CD4-positive, alpha-beta T cell treated with Interleukin-2 at 100 ng/mL for 4 hours (primary cell): ENCODE results near the gene ST3GAL5.
"Not testable (repeated sequence)": the region's sequence is repeated elsewhere in the genome, so short reads cannot be mapped to it uniquely, and the experiment has no call there.

Experiments
- DNase-seq: peaks from one replicate; pipeline ENCODE4 v3.0.0-alpha.2; 2020; ENCODE audit warnings: low spot score

The ST3GAL5 gene

DNA sequence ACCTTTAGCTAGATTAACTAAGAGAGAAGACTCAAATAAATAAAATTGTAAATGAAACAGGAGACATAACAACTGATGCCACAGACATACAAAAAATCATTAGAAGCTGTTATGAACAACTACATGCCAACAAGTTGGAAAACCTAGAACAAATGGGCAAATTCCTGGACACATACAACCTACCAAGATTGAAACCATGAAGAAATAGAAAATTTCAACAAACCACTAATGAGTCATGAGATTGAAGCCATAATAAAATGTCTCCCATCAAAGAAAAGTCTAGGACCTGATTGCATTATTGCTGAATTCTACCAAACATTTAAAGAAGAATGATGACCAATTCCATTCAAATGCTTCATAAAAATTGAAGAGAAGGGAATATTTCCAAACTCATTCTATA lies 54.3 kb downstream of the ST3GAL5 start:
- no peak for DNase-seq

DNA sequence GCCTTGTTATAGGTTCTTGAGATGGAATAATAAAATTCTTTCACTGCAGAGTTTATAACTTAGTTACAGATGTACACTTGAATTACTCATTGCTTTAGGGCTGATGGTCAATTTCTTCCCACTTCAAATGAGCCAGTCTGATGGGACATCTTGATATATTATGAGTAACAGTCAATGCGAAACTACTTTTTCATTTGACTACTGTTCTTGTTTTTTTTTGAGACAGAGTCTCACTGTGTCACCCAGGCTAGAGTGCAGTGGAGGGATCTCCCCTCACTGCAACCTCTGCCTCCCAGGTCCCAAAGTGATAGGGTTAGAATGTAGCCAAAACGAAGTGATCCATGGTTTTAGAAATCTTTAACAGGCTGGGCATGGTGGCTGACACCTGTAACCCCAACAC lies 57.1 kb downstream of the ST3GAL5 start:
- no peak for DNase-seq

DNA sequence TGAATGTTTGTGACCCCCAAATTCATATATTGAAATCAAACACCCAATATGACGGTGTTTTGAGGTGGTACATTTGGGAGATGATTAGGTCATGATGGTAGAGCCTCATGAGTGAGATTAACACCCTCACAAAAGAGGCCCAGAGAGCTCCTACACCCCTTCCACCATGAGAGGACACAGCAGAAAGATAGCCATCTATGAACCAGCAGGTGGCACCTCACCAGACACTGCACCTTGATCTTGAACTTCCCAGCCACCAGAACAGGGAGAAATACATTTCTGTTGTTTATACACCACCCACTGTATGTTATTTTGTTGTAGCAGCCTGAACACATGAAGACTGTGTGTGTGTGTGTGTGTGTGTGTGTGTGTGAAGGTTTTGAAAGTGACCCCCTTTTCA lies 58.1 kb downstream of the ST3GAL5 start:
- DNase-seq: peak; percentile 44

DNA sequence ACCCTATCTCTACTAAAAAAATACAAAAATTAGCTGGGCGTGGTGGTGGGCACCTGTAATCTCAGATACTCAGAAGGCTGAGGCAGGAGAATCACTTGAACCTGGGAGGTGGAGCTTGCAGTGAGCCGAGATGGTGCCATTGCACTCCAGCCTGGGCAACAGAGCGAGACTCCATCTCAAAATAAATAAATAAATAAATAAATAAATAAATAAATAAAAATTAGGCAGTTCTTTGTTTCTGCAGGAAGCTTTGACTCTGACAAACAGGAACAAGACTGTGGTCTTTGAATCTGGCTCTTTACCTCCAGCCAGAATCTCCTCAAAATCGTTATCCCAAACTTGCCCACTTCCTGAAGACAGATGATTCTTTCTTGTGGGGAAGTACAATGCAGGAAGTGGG lies 59.4 kb downstream of the ST3GAL5 start:
- not testable (repeated sequence) for DNase-seq

DNA sequence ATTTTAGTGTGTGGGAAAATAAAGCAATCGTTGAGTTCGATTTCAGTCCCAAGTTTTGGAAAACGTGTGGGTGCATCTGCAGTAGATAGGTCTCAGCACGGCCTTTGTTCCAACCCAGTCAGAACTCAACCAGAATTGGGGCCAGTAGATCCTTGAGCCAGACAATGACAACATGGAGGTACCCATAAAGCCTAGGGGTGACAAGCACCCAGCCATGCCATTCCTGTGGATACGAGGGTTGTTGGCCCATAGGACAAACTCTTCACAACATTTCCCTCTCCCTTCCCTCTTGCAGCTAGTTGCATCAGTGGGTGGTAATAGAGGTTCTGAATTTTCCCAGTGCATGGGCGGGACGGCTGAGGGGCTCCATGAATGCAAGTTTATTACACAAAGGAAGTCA lies 60.1 kb downstream of the ST3GAL5 start:
- no peak for DNase-seq

DNA sequence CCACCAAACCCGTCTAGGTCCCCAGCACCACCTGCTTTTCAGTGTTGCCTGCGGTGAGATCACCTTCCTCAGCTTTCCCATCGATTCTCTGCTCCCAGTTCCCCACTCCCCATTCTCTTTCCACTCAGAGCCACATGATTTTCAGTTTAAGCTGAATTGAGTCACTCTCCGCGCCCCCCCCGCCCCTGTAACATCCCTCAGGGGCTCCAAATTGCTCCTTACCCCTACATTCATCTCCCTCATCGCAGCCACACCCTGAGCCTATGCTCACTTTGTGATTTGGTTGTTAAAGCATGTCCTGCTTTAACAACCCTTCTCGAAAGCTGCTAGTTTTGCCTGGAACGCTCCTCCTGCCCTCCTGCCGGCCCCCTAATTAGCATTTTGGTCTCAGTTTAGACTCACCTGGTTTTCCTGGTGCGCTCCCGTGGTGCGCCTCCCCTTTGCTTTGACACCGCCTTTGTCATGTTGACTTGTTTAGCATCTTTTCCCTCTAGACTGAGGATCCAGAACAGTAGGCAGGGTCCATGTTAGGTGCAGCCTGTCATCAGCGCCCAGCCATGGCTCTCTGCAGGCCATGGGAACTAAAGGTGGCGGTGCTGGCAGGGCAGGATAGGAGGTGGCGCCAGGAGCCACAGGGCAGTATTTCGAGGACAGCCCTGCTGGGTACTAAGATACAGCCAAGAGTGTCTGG lies 60.8 kb downstream of the ST3GAL5 start:
- DNase-seq: no peak

DNA sequence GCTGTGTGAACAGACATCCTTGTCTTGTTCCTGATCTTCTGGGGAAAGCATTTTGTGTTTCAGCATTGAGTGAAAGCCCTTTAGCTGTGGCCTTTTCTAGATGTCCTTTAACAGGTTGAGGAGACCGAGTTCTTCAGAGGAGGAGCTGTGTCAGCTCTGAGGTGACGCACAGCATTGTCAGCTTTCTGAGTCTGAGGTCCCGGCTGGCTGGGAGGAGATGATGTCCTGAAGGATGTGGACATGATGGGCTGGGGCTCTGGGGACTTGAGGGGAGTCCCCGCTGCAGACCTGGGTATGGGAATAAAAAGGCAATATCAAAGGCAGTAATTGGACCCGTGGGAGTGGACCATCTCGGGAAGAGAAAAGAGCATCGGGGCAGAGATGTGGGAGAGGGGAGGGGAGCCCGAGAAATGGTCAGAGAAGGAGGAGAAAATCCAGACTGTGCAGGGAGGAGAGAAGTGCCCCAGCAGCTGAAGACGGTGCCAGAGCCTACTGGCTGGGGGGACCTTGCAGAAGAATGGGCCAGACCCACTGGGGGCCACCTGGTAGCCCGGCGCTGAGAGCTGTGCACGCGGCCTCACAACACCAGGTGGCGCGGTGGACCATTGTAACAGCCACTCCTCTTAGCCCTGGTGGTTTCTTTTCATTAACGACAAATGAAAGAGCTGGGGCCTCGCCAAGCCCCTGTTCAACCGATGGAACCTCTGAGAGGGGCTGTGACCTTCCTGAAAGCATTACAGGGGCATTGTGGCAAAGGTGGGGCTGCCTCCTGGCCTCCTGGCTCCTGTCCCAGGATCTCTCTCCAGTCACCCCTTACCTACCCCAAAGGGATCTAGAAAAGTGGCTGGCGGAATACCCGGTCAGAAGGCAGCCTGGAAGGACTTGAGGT lies 61.6 kb downstream of the ST3GAL5 start:
- peak; percentile 84 for DNase-seq

DNA sequence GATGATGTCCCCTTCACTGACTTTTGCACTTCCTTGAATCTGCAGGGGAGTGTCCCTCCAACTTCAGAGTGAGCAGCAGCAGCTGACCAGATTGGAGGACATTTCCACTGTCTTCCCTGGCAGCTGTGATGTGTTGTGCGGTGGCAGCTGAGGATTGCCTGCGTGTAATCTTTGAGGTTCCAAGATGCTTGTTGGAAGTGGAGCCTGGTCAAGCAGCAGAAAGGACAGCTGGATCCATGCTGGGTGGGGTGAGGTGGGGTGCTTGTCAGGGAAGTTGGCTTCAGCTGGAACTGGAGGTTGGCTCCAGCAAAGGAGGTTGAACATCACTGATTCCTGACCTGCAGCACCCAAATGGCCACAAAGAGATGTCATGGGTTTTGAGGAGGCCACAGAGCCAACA lies 64.8 kb downstream of the ST3GAL5 start:
- no peak for DNase-seq

DNA sequence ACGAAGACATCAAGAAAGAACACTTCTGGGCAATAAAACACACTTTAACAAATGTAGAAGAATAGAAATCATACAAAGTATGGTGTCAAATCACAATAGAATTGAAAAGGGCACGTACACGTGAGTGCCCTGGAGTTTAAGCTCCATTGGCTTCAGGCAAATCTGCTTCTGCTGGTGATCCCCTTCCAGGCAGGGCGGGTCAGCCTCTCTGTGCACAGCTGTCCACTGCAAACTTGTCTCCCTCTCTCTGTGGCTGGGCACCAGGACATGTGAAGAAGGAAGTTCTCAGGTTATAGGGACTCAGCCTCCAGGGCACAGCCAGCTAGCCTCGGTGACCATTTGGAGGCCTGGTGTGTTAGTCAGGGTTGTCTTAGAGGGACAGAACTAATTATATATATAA lies 66.0 kb downstream of the ST3GAL5 start:
- no peak for DNase-seq

DNA sequence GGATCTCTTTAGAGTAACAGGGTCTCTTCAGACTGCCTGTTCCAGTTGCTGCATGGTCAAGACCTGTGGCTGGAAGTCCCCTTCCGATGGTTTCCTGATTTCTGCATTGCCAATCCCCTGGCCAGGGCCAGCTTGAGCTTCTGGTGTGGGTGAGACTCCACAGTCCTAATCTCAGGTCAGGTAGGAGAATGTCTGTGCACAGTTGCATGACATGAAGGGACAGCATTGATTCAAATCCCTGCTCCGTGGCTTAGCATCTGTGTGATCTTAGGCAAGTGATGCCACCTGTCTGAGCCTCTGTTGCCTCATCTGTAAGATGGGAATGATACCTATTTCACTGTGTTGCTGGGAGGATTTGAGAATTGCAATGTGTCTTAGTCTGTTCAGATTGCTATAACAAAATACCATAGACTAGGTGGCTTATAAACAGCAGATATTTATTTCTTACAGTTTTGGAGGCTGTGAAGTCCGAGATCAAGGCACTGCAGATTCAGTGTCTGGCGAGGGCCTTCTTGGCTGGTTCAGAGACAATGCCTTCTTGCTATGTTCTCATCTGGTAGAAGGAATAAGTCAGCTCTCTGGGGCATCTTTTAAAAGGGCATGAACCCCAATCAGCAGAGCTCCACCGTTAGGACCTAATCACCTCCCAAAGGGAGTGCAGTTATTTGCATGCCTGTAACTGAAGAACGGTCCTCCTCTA lies 68.8 kb downstream of the ST3GAL5 start:
- no peak for DNase-seq

DNA sequence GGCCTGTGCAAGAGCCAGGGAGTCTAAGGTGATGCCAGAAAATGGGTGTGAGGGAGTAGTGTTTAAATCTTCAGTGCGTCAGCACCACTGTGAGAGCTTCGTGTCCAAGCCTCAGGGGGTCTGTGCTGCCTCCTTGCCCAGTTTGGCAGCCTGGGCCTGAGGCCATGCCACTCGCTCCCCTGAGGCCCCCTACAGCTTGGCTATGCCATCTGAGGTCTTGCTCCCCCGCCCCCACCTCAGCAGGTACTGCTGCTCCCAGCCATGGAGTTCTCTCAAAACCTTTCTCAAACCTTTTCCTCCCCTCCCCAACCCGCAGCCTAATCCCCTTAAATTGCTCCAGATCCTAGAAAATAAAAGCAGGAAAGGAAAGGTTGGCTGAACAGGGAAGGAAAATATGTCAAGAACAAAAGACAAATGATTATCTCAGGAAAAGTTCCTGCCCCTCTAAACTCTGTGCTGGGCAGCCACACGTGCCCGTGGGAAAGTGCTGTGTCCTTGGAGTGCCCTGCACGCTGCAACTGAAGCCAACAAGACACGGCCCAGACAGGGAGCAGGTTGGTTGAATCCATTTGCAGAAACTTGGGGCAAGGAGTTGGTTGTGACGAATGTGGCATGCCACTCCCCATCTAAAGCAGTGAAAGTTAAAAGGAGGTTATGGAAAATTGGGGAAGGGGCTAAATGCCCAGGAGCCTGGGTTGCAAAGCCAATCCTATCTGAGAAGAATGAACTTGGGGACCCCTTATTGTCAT lies 73.8 kb downstream of the ST3GAL5 start:
- DNase-seq: no peak

DNA sequence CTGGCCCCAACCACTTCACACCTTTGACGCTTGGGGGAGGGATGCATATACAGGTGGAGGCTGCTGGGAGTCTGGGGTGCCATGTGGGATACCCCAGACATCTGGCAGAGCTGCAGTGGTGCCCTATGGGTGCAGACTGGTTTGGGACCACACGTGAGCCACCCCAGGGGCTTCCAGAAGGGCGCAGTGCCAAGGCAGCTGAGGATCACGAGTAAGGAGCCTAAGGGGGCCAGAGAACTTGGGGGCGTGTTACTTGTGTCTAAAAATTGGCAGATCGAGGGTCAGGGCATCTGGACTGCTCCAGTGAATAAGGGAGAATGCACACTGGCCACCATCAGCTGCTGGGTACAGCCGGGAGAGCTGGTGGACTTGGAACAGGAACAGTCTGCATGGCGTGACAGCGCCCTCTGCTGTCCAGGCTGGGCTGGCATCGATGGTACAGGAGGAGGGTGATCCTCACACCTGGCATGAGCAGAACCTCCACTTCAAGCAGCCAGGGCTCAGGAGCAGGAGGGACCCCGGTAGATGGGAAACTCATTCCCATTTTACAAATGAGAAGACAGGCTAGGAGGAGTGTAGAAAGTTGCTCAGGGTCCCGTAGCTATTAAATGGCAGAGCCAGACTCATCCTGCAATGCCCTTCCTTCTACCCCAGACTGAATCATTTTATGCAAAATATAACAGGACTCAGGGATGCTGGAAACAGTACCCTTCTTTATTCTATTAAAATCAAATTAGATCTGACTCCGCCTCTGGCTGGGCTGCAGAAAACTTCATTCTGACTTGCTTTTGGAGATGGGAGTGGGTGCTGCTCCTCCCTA lies 74.6 kb downstream of the ST3GAL5 start:
- peak; percentile 79 for DNase-seq

DNA sequence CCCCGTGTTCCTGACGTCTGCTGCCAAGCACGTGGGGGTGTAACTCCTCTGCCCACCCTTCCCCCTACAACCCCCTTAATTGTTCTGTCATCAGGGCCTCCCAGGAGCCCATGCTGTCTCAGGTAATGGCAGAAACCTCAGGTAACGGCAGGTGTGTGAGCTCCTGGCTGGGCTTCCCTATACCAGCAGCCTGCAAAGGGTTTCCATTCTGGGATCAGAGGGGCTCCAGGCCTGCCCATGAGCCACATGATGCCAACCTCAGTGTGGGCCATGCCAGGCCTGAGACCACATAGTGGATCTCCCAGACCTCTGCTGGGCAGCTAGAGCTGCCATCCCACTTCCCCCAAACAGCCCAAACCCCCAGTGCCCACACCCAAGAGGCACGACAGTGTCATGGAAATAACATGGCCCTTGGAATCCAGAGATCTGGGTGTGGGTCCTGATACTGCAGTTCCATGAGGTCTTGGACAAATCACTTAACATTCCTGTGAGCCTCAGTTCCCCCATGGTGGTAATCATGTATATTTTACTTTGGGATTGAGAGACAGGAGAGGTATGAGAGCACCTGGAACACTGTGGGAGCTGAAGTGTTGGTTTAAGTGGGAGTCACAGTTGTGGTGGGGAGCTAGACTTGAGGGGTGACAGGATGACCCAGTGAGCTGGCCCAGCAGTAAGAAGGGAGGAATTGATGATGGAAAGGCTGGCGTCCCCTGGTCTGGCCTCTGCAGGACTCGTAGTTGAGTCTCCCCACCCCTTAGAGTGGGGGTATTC lies 75.4 kb downstream of the ST3GAL5 start:
- no peak for DNase-seq

DNA sequence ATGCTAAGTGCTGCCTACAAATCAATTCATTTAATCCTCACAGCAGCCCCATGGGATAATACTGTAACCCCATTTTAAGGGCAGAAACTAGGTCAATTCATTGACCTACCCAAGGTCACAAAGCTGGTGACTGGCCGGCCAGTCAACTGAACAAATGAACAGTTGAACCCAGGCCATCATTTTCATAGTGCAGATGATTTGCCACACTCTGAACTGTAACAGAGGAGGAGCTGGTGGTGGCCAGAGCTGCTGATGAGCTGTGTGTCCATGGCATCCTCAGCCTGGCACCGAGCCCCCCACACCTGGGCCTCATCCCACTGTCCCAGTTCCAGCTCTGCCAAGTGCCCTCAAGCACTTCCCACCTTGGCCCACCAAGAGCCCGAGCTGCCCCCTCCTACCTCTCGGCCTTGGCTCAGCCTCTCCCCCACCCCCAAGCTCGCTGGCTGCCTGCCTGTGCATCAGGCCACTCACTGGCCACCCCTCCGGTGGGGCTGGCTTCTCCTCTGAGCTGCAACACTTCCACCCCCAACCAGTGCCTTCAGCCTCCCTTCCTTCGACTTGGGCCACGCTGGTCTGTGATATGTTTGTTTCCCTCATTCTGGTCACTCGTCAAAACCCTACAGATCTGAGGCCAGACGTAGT lies 76.6 kb downstream of the ST3GAL5 start:
- no peak for DNase-seq

DNA sequence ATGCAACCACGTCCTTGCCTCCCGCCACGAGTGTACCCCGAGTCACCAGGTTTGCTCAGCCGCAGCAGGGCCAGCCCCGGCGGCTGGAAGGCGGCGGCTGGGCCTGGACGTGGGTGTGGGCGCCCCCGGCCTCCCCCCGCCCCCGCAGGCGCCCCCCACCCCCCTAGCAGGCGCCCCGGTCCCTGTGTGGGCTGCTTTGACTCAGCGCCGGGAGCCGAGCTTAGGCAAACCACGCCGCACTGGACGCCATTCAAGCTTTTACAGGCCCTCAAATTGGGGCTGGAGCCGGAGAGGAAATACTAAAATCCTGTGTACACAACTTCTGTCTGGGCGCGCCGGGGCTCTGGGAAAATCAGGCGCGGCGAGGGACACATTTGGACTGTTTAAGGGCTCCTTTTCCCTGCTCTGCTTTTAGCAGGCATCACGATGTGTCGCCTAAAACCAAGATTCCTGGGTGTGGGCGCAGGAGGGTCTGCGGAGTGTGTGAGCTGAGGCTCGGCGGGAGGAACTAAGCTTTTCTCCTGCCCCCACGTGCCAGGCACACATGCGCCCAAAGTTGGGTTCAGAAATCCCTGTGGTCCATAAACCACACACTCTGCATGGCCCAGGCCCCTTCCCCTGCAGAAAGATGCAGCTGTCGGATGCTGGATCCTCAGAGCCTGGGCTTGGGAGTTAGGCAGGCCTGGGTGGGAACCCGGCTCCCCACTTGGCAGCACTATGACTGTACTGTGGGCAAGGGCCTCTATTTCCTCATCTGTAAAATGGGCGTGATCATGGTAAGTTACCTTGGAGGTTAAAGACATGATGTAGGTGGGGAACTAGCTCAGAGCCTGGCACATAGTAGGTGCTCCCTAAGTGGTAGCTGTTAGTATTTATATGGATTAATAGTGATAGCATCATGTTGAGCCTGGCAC lies 77.4 kb downstream of the ST3GAL5 start:
- DNase-seq: no peak

DNA sequence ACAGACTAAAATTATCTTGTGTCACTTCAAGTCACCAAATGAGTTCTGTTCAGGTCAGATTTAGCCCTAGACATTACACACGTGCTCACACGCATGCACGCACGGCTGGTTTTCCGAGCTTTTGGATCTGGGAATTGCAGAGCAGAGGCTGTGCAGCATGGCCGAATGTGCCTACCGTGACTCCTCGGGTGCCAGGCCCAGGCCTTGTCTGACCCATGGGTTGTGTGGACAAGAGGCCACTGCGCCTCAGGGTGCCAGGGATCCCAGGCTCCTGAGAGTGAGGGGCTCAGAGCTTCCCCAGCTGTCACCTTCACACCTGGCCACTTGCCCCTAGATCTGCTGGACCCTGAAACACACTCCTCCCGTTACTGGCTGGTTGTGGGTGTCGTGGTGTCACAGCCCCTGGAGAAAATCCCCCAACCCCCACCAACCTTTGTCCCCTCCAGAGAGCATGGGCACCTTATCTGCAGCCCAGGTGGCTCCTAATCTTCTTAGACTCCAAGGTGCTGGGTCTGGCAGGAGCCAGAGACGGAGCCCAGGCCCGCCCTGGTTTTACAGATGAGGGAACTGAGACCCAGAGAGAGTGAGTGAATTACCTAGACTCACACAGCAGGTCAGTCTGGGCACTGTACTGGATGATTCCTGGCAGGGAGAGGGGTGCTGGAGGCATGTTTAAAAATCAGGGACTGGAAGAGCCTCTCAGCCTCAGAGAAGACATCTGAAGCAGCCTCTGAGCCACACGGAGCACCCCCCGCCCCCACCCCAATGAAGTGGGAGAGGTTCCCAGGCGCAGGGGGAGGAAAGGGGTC lies 78.2 kb downstream of the ST3GAL5 start:
- no peak for DNase-seq

DNA sequence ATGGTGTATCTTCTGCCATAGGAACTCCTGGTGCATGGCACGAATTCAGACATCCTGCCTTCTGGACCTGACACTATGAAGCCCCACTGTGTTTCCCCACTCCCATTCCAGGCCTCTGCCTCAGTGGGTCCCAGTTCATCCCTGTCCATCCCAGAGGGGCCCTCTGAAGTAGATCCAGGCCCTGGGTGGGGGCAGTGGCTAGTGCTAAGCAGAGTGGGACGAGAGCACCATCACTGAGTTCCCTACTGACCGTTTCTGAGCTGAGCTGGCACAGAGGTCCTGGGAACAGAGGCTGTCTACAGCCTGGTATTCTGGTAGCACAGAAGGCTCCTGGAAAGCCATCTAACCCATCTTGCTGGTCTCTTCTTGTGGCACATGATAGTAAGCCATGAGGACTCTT lies 81.0 kb downstream of the ST3GAL5 start:
- no peak for DNase-seq
